ENCODE data around the gene IL23A. TPM values are rescaled to one million over a fixed set of nuclear protein-coding genes. Genes with fewer than 3 reads are reported as not detected.
A peak's percentile ranks its signal among the peaks of the same experiment; 100 is the strongest.

The IL23A gene
- total RNA-seq, 1 donor, result not detected

- no peak overlapping the region for H3K4me3 ChIP-seq (ENCODE audit: low read depth, low read length)
- no peak for DNase-seq (ENCODE audit: low read depth)
- TF ChIP-seq, protein P1, sequence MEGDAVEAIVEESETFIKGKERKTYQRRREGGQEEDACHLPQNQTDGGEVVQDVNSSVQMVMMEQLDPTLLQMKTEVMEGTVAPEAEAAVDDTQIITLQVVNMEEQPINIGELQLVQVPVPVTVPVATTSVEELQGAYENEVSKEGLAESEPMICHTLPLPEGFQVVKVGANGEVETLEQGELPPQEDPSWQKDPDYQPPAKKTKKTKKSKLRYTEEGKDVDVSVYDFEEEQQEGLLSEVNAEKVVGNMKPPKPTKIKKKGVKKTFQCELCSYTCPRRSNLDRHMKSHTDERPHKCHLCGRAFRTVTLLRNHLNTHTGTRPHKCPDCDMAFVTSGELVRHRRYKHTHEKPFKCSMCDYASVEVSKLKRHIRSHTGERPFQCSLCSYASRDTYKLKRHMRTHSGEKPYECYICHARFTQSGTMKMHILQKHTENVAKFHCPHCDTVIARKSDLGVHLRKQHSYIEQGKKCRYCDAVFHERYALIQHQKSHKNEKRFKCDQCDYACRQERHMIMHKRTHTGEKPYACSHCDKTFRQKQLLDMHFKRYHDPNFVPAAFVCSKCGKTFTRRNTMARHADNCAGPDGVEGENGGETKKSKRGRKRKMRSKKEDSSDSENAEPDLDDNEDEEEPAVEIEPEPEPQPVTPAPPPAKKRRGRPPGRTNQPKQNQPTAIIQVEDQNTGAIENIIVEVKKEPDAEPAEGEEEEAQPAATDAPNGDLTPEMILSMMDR (IDR thresholded peaks at IDR 0.05; ENCODE audit: insufficient read depth, low read depth, low read length), result no peak
Measured at GRCh38 chr12:56326126-56326525, 12.6 kb upstream of the IL23A start.

- TF ChIP-seq, protein P1 (IDR thresholded peaks at IDR 0.05; ENCODE audit: insufficient read depth, low read depth, low read length), result no peak
- no peak overlapping the region for H3K4me3 ChIP-seq (ENCODE audit: low read depth, low read length)
- no peak for DNase-seq (ENCODE audit: low read depth)
Measured at GRCh38 chr12:56326533-56326932, 12.2 kb upstream of the IL23A start.

GRCh38 chr12:56330936-56331490 lies 7.7 kb upstream of the IL23A start:
- DNase-seq (ENCODE audit: low read depth), result no peak
- no peak overlapping the region for H3K4me3 ChIP-seq (ENCODE audit: low read depth, low read length)
- TF ChIP-seq, protein P1 (IDR thresholded peaks at IDR 0.05; ENCODE audit: insufficient read depth, low read depth, low read length), result no peak

DNA sequence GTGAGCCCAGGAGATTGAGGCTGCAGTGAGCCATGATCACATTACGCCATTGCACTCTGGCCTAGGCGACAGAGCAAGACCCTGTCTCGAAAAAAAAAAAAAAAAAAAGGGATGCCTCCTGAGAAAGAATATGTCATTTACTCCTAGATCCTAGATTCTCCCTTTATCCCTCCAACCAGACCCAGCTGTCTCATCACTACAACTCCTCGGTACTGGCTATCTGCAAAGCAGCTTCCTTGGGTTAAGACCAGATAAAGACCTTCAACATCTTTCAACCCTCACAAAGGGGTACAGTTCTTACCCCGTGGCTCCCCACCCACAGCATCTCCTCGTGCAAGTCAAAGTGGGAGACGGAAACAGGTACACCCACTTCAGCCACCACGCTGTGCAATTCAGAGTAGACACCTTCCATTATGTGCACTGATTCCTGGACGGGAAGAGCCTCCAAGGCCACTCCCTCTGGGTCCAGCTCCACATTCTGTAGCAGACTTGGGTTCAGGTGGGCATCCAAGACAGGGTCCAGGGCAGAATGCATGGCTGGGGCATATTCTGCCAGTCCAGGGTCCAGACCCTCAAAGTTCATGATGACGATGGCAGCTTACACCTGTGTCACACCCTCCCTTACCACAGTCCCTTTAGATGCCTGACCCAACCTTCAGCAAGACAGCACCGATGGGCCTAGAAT lies 6.0 kb upstream of the IL23A start:
- TF ChIP-seq, protein P1 (IDR thresholded peaks at IDR 0.05; ENCODE audit: insufficient read depth, low read depth, low read length), result no peak
- no peak for DNase-seq (ENCODE audit: low read depth)
- peak overlapping the region; percentile 76 for H3K4me3 ChIP-seq (ENCODE audit: low read depth, low read length)

GRCh38 chr12:56333197-56333678 lies 5.4 kb upstream of the IL23A start:
- H3K4me3 ChIP-seq (ENCODE audit: low read depth, low read length), result peak overlapping the region; percentile 76
- TF ChIP-seq, protein P1 (IDR thresholded peaks at IDR 0.05; ENCODE audit: insufficient read depth, low read depth, low read length), result no peak
- DNase-seq (ENCODE audit: low read depth), result no peak

GRCh38 chr12:56333679-56334489 lies 4.8 kb upstream of the IL23A start, which contains the start of gene PAN2:
TSS of gene PAN2 (minus strand) at chr12:56334000. CDS start at chr12:56333094, 906 bp downstream.
- DNase-seq (ENCODE audit: low read depth), result peak; percentile 98
- peak within 1 kb of the TSS; percentile 76 for H3K4me3 ChIP-seq (ENCODE audit: low read depth, low read length)
- TF ChIP-seq, protein P1 (IDR thresholded peaks at IDR 0.05; ENCODE audit: insufficient read depth, low read depth, low read length), result peak; percentile 66
